ENCODE measurements around the gene AKR1B1.

Gene AKR1B1

GRCh38 chr7:134468475-134468874, 9.6 kb upstream of the AKR1B1 start:
- no peak for DNase-seq

GRCh38 chr7:134468054-134468453, 9.2 kb upstream of the AKR1B1 start:
- no peak for DNase-seq

GRCh38 chr7:134465491-134465890, 6.6 kb upstream of the AKR1B1 start:
- no peak for DNase-seq

- no peak for DNase-seq
Measured at GRCh38 chr7:134464496-134464895, 5.6 kb upstream of the AKR1B1 start.

- no peak for DNase-seq
Measured at GRCh38 chr7:134463751-134464150, 4.9 kb upstream of the AKR1B1 start.

GRCh38 chr7:134462337-134462925, 3.5 kb upstream of the AKR1B1 start:
- DNase-seq: no peak

GRCh38 chr7:134461916-134462315, 3.0 kb upstream of the AKR1B1 start:
- no peak for DNase-seq

GRCh38 chr7:134459981-134460380, 1.1 kb upstream of the AKR1B1 start:
- DNase-seq: no peak

- peak; percentile 13 for DNase-seq
Measured at GRCh38 chr7:134458341-134458805, 527 bp downstream of the AKR1B1 start.

GRCh38 chr7:134457210-134457609, 1.7 kb downstream of the AKR1B1 start:
- no peak for DNase-seq

GRCh38 chr7:134454277-134454676, 4.6 kb downstream of the AKR1B1 start:
- no peak for DNase-seq

GRCh38 chr7:134453518-134453917, 5.4 kb downstream of the AKR1B1 start:
- DNase-seq: no peak

GRCh38 chr7:134452991-134453473, 5.9 kb downstream of the AKR1B1 start:
- no peak for DNase-seq

GRCh38 chr7:134452419-134452838, 6.5 kb downstream of the AKR1B1 start:
- DNase-seq: no peak

- no peak for DNase-seq
Measured at GRCh38 chr7:134451656-134452055, 7.2 kb downstream of the AKR1B1 start.

- DNase-seq: peak; percentile 4
Measured at GRCh38 chr7:134450294-134451000, 8.5 kb downstream of the AKR1B1 start.

GRCh38 chr7:134449680-134450079, 9.2 kb downstream of the AKR1B1 start:
- no peak for DNase-seq

GRCh38 chr7:134448356-134449229, 10.3 kb downstream of the AKR1B1 start:
- no peak for DNase-seq

- no peak for DNase-seq
Measured at GRCh38 chr7:134447383-134447782, 11.5 kb downstream of the AKR1B1 start.

GRCh38 chr7:134446923-134447322, 12.0 kb downstream of the AKR1B1 start:
- DNase-seq: no peak

GRCh38 chr7:134446446-134446845, 12.5 kb downstream of the AKR1B1 start:
- no peak for DNase-seq

GRCh38 chr7:134444961-134445315, 14.0 kb downstream of the AKR1B1 start:
- DNase-seq: no peak

GRCh38 chr7:134444198-134444960, 14.5 kb downstream of the AKR1B1 start:
- DNase-seq: no peak

All from NCI-H510A treated with DMSO at 0.1 percent for 48 hours (cell line).